IPS-NIHi7 (cell line): Measurements from ENCODE around the gene ZBTB20.
A peak's percentile ranks its signal among the peaks of the same experiment; 100 is the strongest.

Experiments
- DNase-seq: peaks from one replicate; pipeline ENCODE4 v3.0.0; 2012; ENCODE audit warnings: mixed read lengths; ENCODE audit errors: extremely low spot score

Gene ZBTB20

DNA sequence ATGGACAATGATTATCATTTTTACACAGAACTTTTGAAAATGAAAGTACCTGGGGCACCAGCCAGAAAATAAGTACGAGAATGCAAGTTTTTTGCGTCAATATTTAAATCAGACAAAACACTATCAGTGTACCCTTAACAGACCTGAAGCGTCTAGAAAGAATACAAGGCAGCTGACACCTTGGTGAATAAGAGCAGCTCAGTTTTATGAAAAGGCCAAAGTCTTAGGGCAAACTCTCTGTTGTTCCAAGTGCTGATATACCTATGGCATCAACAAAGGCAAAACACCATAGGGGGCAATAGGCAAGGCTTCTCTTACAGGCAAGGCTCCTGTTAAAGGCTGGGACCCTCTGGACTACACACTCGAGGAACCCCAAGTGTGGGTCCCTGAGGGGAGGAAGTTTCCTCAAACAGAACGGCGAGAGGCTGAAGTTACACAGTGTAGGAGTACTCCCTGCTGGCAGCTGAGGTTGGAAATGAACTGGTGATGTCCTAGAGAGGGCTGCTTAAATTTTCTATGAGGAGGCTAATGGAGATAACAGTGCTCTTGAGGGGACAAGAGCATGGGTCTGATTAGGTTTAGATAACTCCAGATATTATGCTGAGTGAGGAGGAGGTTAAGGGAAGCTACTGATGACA lies 562.2 kb downstream of the ZBTB20 start:
- no peak for DNase-seq

- no peak for DNase-seq
Observed at GRCh38 chr3:114582929-114583328, 564.2 kb downstream of the ZBTB20 start.

GRCh38 chr3:114572364-114573062 lies 574.6 kb downstream of the ZBTB20 start:
- no peak for DNase-seq

DNA sequence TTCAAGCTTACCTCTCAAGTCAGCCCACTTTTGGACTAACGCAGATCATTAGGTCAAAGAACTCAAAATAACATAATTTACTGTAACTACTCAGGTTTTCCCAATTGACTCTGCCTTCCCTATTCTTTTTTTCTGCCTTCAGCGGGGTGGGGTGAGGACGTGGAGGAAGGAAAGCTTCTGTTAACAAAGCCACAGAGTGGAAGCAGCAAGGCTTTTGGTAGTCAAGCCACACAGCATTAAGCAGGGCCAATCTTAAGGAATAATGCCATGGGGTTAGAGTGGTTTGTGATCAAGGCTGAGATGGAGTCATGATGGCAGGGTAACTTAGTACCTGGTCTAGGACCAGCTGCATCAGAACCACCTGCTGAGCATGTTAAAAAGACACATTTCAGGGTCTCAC lies 575.7 kb downstream of the ZBTB20 start:
- DNase-seq: no peak

DNA sequence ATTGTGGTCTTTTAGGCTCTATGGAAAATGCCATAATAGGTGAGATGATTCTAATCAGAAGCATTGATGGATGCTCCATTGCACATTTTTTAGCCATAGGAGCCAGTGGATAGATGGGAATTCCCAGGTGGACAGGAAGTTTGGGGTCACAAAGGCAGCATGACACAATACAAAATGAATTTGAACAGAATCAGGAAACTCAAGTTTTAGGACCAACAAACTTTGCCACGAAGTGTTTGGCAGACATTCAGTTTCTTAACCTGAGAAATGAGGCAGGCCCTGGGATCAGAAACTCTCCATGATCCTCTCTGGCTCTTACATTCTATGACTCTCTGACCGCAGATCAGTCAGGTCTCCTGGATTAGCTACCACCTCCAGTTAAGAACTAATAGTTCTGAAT lies 577.9 kb downstream of the ZBTB20 start:
- no peak for DNase-seq

GRCh38 chr3:114567771-114568170 lies 579.3 kb downstream of the ZBTB20 start:
- no peak for DNase-seq

DNA sequence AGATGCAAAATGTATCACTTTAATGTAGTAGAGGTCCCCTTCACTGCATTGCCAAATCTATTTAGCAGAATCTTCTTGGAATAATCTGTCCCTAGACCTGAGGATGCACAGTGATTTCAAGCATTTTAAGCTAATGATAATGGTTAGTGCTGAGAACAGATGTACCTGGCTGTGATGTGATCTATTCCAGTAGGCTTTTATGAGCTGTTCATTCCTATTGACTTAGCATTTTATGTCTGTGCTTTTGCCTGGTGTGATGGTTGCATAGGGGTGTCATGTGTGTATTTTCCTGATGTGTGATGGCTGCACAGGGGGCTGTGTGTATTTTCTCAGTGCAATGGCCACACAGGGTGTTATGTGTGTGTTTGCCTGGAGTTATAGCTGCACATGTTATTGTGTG lies 580.3 kb downstream of the ZBTB20 start:
- DNase-seq: no peak

DNA sequence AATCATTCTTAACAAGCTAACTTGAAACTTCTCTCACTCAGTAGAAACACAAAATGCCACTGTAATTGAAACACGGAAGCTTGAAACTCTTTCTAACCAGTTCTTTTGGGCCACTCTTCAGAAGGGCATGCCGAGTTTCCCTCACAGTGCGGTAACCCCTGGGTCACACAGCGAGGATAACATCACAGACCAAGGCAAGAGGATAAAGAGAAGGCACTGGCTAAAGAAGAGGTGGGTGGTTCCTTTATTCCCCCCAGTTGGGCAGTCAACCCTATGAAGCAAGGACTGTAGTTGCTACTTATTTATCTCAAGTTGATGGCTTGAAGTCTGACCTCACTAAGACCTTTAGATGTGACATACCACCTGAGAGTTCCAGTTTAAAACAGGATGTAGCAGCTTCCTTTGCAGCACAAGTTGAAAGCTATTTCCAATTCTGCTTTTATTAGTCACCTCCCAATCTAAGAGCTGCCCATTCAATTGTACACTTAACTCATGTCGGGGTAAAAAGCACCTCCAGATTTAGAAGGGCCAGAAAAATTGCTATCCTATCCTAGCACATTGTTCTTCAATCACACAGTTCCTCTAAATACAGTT lies 580.8 kb downstream of the ZBTB20 start:
- no peak for DNase-seq

GRCh38 chr3:114565216-114565615 lies 581.9 kb downstream of the ZBTB20 start:
- no peak for DNase-seq

GRCh38 chr3:114563720-114564119 lies 583.4 kb downstream of the ZBTB20 start:
- DNase-seq: no peak

DNA sequence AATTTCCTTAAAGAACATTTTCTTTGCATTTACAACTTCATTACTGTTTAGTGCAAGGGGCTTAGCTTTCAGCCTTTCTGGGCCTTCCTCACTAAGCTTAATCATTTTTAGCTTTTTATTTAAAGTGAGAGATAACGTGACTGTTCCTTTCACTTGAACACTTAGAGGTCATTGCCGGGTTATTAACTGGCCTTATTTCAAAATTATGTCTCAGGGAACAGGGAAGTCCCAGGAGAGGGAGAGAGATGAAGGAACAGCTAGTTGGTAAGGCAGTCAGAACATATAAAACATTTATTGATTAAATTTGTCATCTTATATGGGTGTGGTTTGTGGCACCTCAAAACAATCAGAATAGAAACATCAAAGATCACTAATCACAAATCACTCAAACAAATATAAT lies 584.5 kb downstream of the ZBTB20 start:
- no peak for DNase-seq

- no peak for DNase-seq
Observed at GRCh38 chr3:114558271-114558670, 588.8 kb downstream of the ZBTB20 start.

DNA sequence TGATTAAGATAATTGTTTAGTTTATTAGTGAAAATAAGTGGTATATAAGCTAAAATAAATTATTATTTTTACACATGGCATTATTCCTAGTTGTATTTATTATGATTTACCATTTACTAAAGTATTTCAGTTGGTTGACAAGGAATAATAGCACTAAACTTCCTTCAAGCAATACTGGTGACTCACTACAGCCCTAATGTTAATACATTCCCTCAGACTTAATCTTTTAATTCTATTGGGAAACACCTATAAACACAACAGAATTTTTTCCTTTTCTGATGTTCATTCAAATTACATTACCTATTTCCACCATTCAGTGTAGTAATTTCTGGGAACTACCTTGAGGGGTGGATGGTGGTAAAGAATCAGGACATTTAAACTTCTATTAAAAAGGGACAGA lies 589.3 kb downstream of the ZBTB20 start:
- DNase-seq: no peak

DNA sequence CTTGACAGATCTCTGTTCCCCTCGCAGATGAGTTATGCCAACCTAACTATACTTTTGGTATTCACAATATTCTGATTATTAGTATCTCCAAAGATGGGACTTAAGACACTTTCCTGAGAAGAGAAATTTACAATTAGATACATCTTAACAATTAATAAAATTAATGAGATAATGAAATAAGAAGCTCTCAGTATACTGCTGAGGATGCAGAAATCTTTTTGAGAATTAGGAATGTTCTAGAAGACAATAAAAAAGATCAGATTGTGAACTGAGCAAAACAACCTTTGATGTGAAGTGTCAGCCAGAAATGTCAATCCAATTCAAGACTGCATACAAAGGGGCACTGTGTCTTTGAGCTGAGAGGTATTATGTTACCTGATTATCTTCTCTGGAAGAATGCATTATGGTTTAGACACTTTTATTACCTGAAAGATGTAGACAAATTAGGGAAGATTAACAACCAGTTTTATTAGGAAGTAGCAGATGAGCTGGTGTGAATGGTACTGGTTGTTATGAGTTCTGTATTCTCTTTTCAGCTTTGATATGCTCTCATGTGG lies 590.4 kb downstream of the ZBTB20 start:
- DNase-seq: no peak

DNA sequence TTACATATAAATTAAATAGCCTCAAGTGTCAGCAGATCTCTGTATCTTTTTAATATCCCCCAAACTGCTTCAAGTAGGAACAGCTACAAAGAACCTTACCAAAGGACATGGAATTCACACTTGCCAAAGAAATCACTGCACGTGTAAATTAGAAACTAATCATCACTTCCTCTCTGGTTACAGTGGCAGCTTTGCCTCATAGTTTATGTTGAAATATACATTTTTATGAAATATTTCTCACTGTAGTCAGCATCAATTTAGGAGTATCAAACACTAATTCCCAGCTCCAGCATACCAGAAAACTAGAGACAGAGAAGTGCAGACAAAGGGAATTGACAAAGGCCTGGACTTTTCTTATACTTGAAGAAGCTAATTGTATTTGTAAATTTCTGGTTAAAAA lies 592.4 kb downstream of the ZBTB20 start:
- no peak for DNase-seq

DNA sequence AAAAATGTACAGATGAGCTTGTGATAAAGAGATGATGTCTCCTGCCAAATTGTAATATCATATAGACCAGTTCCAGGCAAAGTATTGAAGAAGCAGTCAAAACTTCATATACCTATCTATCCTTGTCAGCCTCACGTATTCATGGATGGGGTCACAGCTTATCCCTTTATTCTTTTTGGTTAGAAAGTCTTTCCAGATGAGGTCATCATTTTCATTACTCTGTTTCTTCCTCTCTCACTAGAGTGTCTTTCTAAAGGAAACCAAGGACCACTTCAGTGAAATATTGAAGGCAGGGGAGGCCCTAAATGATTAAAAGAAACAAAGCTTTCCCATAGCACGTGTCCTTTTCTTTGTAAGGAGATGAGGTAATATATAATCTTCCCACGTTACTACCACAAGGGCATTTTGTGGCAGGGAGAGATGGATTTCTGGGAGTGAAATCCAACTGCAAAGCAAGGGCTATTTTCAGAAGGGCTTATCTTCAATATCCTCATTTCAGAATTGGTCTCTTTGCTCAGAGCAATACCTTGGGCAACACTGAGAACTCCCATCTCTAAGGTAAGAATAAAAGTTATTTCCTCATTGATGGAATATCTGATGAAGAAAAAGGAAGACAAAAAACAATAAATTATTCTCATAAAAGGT lies 593.0 kb downstream of the ZBTB20 start:
- DNase-seq: no peak

DNA sequence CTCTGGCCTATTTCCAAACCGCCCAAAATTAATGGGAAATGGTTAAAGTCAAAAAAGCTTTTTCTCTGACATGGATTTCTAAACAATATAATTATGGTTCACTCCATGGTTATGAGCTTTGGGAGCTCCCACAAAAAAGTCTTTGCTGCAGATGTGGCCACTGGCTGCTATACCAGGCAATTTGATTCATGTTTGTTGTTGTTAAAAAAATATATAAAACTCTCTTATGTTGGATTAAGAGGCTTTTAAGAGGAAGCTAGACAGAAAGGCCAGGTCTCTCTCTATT lies 594.6 kb downstream of the ZBTB20 start:
- no peak for DNase-seq

- no peak for DNase-seq
Observed at GRCh38 chr3:114551770-114552526, 595.1 kb downstream of the ZBTB20 start.

GRCh38 chr3:114550165-114550564 lies 596.9 kb downstream of the ZBTB20 start:
- no peak for DNase-seq

DNA sequence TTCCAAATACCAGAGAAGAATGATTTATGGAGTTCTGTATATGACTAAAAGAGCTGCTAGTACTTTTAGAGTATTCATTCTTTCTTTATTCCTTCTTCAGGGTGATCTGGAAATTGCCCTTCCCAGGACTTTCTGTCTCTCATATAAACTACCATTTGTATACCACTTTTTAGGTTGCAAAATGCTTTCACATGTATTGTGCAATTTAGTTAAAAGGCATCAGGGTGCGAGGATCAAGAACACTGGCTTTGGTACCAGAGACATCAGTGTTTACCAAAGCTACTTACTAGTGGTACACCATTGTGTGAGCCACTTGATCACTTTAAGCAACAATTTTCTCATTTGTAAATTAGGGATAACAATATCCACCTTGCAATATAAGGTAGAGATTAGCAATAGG lies 601.9 kb downstream of the ZBTB20 start:
- no peak for DNase-seq

DNA sequence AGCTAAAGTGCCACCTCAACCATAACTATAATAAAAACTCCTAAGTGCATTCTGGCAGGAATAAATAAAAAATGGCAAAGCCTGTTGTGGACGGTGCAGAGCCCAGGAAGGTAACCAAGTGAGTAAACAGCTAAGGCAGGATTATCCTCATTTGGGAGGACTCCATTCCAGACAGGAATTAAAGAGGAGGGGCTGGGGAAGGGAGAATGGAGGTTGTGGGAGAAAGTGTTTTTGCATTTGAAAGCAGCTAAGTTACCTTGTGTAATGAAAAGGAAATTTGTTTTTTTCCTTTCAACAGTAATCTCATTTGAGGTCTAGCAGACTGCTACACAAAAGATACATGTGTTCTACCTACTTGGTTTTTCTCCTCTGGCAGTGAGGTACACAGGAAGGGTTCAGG lies 604.7 kb downstream of the ZBTB20 start:
- DNase-seq: peak; percentile 37

- DNase-seq: no peak
Observed at GRCh38 chr3:114539525-114539924, 607.6 kb downstream of the ZBTB20 start.
